Measurements from ENCODE around the gene PARD6A. TPM values are rescaled to one million over a fixed set of nuclear protein-coding genes. Genes with fewer than 3 reads are reported as not detected.

The PARD6A gene
- total RNA-seq, 2 experiments from 2014 or later = 9.5 to 11.1 TPM

GRCh38 chr16:67666032-67666551 is 5.3 kb downstream of the PARD6A start:
- H3K36me3 Mint-ChIP-seq = no peaks in the 10 kb centered on the region
- peak overlapping the region; percentile 70 for H3K4me3 Mint-ChIP-seq

GRCh38 chr16:67666559-67667452 is 6.0 kb downstream of the PARD6A start, which contains the start of the genes C16orf86 and ENKD1:
C16orf86 (plus strand) TSS chr16:67666814; CDS start chr16:67666971, 157 bp downstream.
ENKD1 (minus strand) TSS chr16:67666750; CDS start chr16:67666442, 308 bp downstream.
- Mint-ChIP-seq H3K27ac (peak within 1 kb of the TSS; percentile 82), H3K4me3 (peak within 1 kb of the TSS; percentile 93), H3K27me3 (no peaks in the 10 kb centered on the region), H3K36me3 (no peaks in the 10 kb centered on the region), H3K4me1 (peaks cover 6% of the 10 kb centered on the region), H3K9me3 (no peaks in the 10 kb centered on the region)
- DNase-seq = peak; percentile 85
- POLR2A ChIA-PET = interaction anchor here (0.5 to 3.4 kb wide), 8 partner anchors 7 to 204 kb away, joined by 3 to 20 read pairs (median 13); partner anchors contain the start of genes ACD, ATP6V0D1, CARMIL2 and CTCF
- ATAC-seq (ENCODE audit: low read depth) = peak; percentile 51

More at GRCh38 chr16:67666032-67666551, 5.3 kb downstream of the PARD6A start:
- Mint-ChIP-seq H3K27me3 (no peaks in the 10 kb centered on the region), H3K9me3 (no peaks in the 10 kb centered on the region), H3K4me1 (peaks cover 10% of the 10 kb centered on the region), H3K27ac (no peak overlapping the region)
- no peak for DNase-seq
- POLR2A ChIA-PET = interaction anchor here (0.5 to 3.4 kb wide), 8 partner anchors 21 to 205 kb away, joined by 3 to 20 read pairs (median 13); partner anchors contain the start of genes ATP6V0D1, CARMIL2, CTCF and GFOD2
- peak; percentile 2 for ATAC-seq (ENCODE audit: low read depth)

GRCh38 chr16:67667453-67667816 is 6.7 kb downstream of the PARD6A start:
- H3K36me3 Mint-ChIP-seq = no peaks in the 10 kb centered on the region
- H3K27ac Mint-ChIP-seq = peak overlapping the region; percentile 82
- no peaks in the 10 kb centered on the region for H3K27me3 Mint-ChIP-seq
- H3K4me3 Mint-ChIP-seq = peak overlapping the region; percentile 93
- ATAC-seq (ENCODE audit: low read depth) (no peak), DNase-seq (no peak)
- no peaks in the 10 kb centered on the region for H3K9me3 Mint-ChIP-seq
- peaks cover 6% of the 10 kb centered on the region for H3K4me1 Mint-ChIP-seq
- POLR2A ChIA-PET = interaction anchor here (1.8 to 3.4 kb wide), 6 partner anchors 8 to 187 kb away, joined by 4 to 20 read pairs (median 14); partner anchors contain the start of genes ACD, ATP6V0D1, CARMIL2 and CTCF

- peak overlapping the region; percentile 93 for H3K4me3 Mint-ChIP-seq
- H3K9me3 Mint-ChIP-seq = no peaks in the 10 kb centered on the region
- ATAC-seq (ENCODE audit: low read depth) = peak; percentile 91
- H3K4me1 Mint-ChIP-seq = peaks cover 9% of the 10 kb centered on the region
- no peaks in the 10 kb centered on the region for H3K36me3 Mint-ChIP-seq
- DNase-seq = peak; percentile 81
- H3K27ac Mint-ChIP-seq = no peak overlapping the region
- POLR2A ChIA-PET = interaction anchor here (1.8 to 3.4 kb wide), 6 partner anchors 8 to 187 kb away, joined by 4 to 20 read pairs (median 14); partner anchors contain the start of genes ACD, ATP6V0D1, CARMIL2 and CTCF
- H3K27me3 Mint-ChIP-seq = no peaks in the 10 kb centered on the region
Observed at GRCh38 chr16:67667817-67668494, 7.2 kb downstream of the PARD6A start.

GRCh38 chr16:67668495-67669157 is 7.9 kb downstream of the PARD6A start:
- Mint-ChIP-seq H3K27me3 (no peaks in the 10 kb centered on the region), H3K27ac (peak overlapping the region; percentile 70), H3K36me3 (no peaks in the 10 kb centered on the region), H3K9me3 (no peaks in the 10 kb centered on the region), H3K4me1 (peaks cover 9% of the 10 kb centered on the region), H3K4me3 (no peak overlapping the region)
- ATAC-seq (ENCODE audit: low read depth) (no peak), DNase-seq (peak; percentile 53)
- POLR2A ChIA-PET = interaction anchor here (0.5 to 3.4 kb wide), 5 partner anchors 9 to 178 kb away, joined by 4 to 16 read pairs (median 14); partner anchors contain the start of genes ACD and CARMIL2

- Mint-ChIP-seq H3K27me3 (no peaks in the 10 kb centered on the region), H3K4me1 (peaks cover 9% of the 10 kb centered on the region), H3K27ac (no peak overlapping the region), H3K36me3 (no peaks in the 10 kb centered on the region), H3K4me3 (no peak overlapping the region), H3K9me3 (no peaks in the 10 kb centered on the region)
- ATAC-seq (ENCODE audit: low read depth) (no peak), DNase-seq (no peak)
- POLR2A ChIA-PET = interaction anchor here (0.5 kb wide), 2 partner anchors 85 to 116 kb away, joined by 3 to 5 read pairs; no protein-coding TSS in a partner anchor
Observed at GRCh38 chr16:67669499-67670101, 8.8 kb downstream of the PARD6A start.

GRCh38 chr16:67672306-67672705 is 11.5 kb downstream of the PARD6A start:
- Mint-ChIP-seq H3K4me1 (peaks cover 5% of the 10 kb centered on the region), H3K27ac (no peak overlapping the region), H3K4me3 (no peak overlapping the region), H3K9me3 (no peaks in the 10 kb centered on the region), H3K36me3 (no peaks in the 10 kb centered on the region), H3K27me3 (no peaks in the 10 kb centered on the region)
- ATAC-seq (ENCODE audit: low read depth) (no peak), DNase-seq (no peak)
- POLR2A ChIA-PET = interaction anchor here (1.0 kb wide), 1 partner anchor 201 kb away, joined by 3 read pairs; the partner anchor contains the start of gene EDC4

GRCh38 chr16:67672739-67673662 is 12.2 kb downstream of the PARD6A start:
- ATAC-seq (ENCODE audit: low read depth) = peak; percentile 21
- POLR2A ChIA-PET = interaction anchor here (1.0 kb wide), 1 partner anchor 200 kb away, joined by 3 read pairs; the partner anchor contains the start of gene EDC4
- Mint-ChIP-seq H3K4me3 (no peak overlapping the region), H3K36me3 (no peaks in the 10 kb centered on the region), H3K27me3 (no peaks in the 10 kb centered on the region), H3K9me3 (no peaks in the 10 kb centered on the region), H3K4me1 (peaks cover 4% of the 10 kb centered on the region), H3K27ac (no peak overlapping the region)
- peak; percentile 65 for DNase-seq

- H3K4me1 Mint-ChIP-seq = peaks cover 3% of the 10 kb centered on the region
- H3K27me3 Mint-ChIP-seq = no peaks in the 10 kb centered on the region
- H3K36me3 Mint-ChIP-seq = no peaks in the 10 kb centered on the region
- no peak for DNase-seq
- POLR2A ChIA-PET = no interaction called here
- H3K27ac Mint-ChIP-seq = no peak overlapping the region
- no peak for ATAC-seq (ENCODE audit: low read depth)
- no peaks in the 10 kb centered on the region for H3K9me3 Mint-ChIP-seq
- H3K4me3 Mint-ChIP-seq = no peak overlapping the region
Observed at GRCh38 chr16:67673712-67674580, 13.2 kb downstream of the PARD6A start.

GRCh38 chr16:67674851-67675578 is 14.3 kb downstream of the PARD6A start:
- H3K9me3 Mint-ChIP-seq = no peaks in the 10 kb centered on the region
- no peaks in the 10 kb centered on the region for H3K27me3 Mint-ChIP-seq
- no peak for DNase-seq
- no peak overlapping the region for H3K4me3 Mint-ChIP-seq
- H3K36me3 Mint-ChIP-seq = no peaks in the 10 kb centered on the region
- no peak overlapping the region for H3K27ac Mint-ChIP-seq
- POLR2A ChIA-PET = no interaction called here
- H3K4me1 Mint-ChIP-seq = peaks cover 3% of the 10 kb centered on the region
- no peak for ATAC-seq (ENCODE audit: low read depth)

Measured in activated naive CD8-positive, alpha-beta T cell treated with anti-CD3 and anti-CD28 coated beads, Interleukin-2, amount 10 ng/mL, durations not matched to agents 7 days and 5 days (primary cell).